ENCODE measurements around the gene PPP4R4. TPM values are rescaled to one million over a fixed set of nuclear protein-coding genes. Genes with fewer than 3 reads are reported as not detected.

Gene PPP4R4
- polyA plus RNA-seq, 3 donors, result 0.08 TPM; not detected in 2

DNA sequence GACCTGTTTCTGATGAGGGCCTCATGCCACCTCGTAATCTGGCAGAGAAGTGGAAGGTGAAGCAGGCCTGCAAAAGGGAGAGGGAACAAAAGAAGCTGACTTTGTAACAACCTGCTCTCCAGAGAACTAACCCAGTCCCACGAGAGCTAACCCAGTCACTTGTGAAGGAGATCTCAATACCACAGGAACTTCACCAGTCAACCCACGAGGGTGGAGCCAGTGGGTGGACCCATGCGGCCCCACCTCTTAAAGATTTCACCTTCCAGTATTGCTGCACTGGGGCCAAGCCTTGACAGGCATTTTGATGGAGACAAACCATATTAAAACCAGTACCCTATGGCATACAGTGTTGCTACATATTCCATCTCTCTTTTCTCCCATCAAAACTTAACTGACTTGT lies 63.9 kb downstream of the PPP4R4 start:
- Histone ChIP-seq H3K27ac (ENCODE audit: low read depth in 1 of 2, low read length in 2 of 2) (no peak overlapping the region), H3K9ac (ENCODE audit: insufficient read depth, low read length, poor library complexity, severe bottlenecking) (no peak overlapping the region), H3K79me2 (ENCODE audit: insufficient read depth, low read length) (no peaks in the 10 kb centered on the region), H3K9me3 (replicated peaks in 1 of 2; ENCODE audit: control insufficient read depth in 1 of 2, insufficient read depth in 1 of 2, low read length in 2 of 2) (no peaks in the 10 kb centered on the region), H2AFZ (ENCODE audit: insufficient read depth, low read depth, low read length, poor library complexity, severe bottlenecking) (no peak overlapping the region), H3K4me1 (ENCODE audit: control insufficient read depth in 1 of 2, insufficient read depth in 2 of 2, low read length in 2 of 2) (no peaks in the 10 kb centered on the region), H3K36me3 (replicated peaks in 1 of 2; ENCODE audit: control insufficient read depth in 1 of 2, insufficient read depth in 2 of 2, low read length in 2 of 2) (no peaks in the 10 kb centered on the region), H3K27me3 (ENCODE audit: control insufficient read depth in 2 of 2, insufficient read depth in 2 of 2, low read length in 2 of 2) (no peaks in the 10 kb centered on the region), H3K4me3 (replicated peaks in 1 of 3; ENCODE audit: low read depth in 2 of 3, low read length in 3 of 3) (no peak overlapping the region), H4K20me1 (ENCODE audit: insufficient read depth, low read length) (no peaks in the 10 kb centered on the region), H3K4me2 (replicated peaks; ENCODE audit: extremely low read depth, low read length, poor library complexity, severe bottlenecking) (no peak overlapping the region)
- 100% methylated on average over 1 of the region's 4 CpGs for whole genome bisulfite sequencing (ENCODE audit: insufficient coverage)
- no peak for DNase-seq
- H3K4me3 Mint-ChIP-seq, result no peak overlapping the region
- H3K9me3 Mint-ChIP-seq, result peaks cover 0 to 6% (median 0%) of the 10 kb centered on the region in 7 donors
- H3K27me3 Mint-ChIP-seq (ENCODE audit: low read depth in 3 of 3), result peaks cover 0 to 2% (median 0%) of the 10 kb centered on the region in 3 donors
- intact Hi-C loops (cut with micrococcal nuclease), result no loop called here
- TF ChIP-seq CTCF (IDR thresholded peaks at IDR 0.05), result no peak
- H3K36me3 Mint-ChIP-seq, result no peaks in the 10 kb centered on the region
- no peaks in the 10 kb centered on the region for H3K4me1 Mint-ChIP-seq
- no peak overlapping the region for H3K27ac Mint-ChIP-seq

DNA sequence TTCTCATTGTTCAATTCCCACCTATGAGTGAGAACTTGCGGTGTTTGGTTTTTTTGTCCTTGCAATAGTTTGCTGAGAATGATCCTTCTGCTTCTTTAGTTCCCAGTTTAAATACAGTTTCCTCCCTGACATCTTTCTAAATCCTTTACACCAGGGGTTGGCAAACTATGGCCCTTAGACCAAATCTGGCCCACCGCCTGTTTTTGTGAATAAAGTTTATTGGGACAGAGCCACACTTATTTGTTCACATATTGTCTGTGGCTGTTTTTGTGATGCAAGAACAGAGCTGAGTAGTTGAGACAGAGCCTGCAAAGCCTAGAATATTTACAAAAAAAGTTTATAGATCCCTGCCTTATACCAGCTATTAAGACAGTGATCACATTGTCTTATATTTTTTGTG lies 65.3 kb downstream of the PPP4R4 start:
- Mint-ChIP-seq H3K27me3 (ENCODE audit: low read depth in 3 of 3) (peaks cover 0 to 4% (median 0%) of the 10 kb centered on the region in 3 donors), H3K4me1 (no peaks in the 10 kb centered on the region), H3K27ac (no peak overlapping the region), H3K36me3 (no peaks in the 10 kb centered on the region), H3K4me3 (no peak overlapping the region), H3K9me3 (peaks cover 0 to 6% (median 0%) of the 10 kb centered on the region in 7 donors)
- intact Hi-C loops (cut with micrococcal nuclease), result no loop called here
- no peaks in the 10 kb centered on the region for H3K79me2 ChIP-seq (ENCODE audit: insufficient read depth, low read length)
- no peak for TF ChIP-seq CTCF (IDR thresholded peaks at IDR 0.05)
- no peaks in the 10 kb centered on the region for H3K9me3 ChIP-seq (replicated peaks in 1 of 2; ENCODE audit: control insufficient read depth in 1 of 2, insufficient read depth in 1 of 2, low read length in 2 of 2)
- no peaks in the 10 kb centered on the region for H3K36me3 ChIP-seq (replicated peaks in 1 of 2; ENCODE audit: control insufficient read depth in 1 of 2, insufficient read depth in 2 of 2, low read length in 2 of 2)
- H2AFZ ChIP-seq (ENCODE audit: insufficient read depth, low read depth, low read length, poor library complexity, severe bottlenecking), result no peak overlapping the region
- no peaks in the 10 kb centered on the region for H4K20me1 ChIP-seq (ENCODE audit: insufficient read depth, low read length)
- DNase-seq, result no peak
- 80% methylated on average over 1 of the region's 2 CpGs for WGBS (ENCODE audit: insufficient coverage)
- H3K4me3 ChIP-seq (replicated peaks in 1 of 3; ENCODE audit: low read depth in 2 of 3, low read length in 3 of 3), result no peak overlapping the region
- no peak overlapping the region for H3K27ac ChIP-seq (ENCODE audit: low read depth in 1 of 2, low read length in 2 of 2)
- H3K27me3 ChIP-seq (ENCODE audit: control insufficient read depth in 2 of 2, insufficient read depth in 2 of 2, low read length in 2 of 2), result no peaks in the 10 kb centered on the region
- no peaks in the 10 kb centered on the region for H3K4me1 ChIP-seq (ENCODE audit: control insufficient read depth in 1 of 2, insufficient read depth in 2 of 2, low read length in 2 of 2)
- no peak overlapping the region for H3K4me2 ChIP-seq (replicated peaks; ENCODE audit: extremely low read depth, low read length, poor library complexity, severe bottlenecking)
- H3K9ac ChIP-seq (ENCODE audit: insufficient read depth, low read length, poor library complexity, severe bottlenecking), result no peak overlapping the region

Data from CD14-positive monocyte (primary cell).